ENCODE data around the gene RHBDD2.
"Not testable (repeated sequence)": the region's sequence is repeated elsewhere in the genome, so short reads cannot be mapped to it uniquely, and the experiment has no call there.

GRCh38 chr7:75911186-75911585 is 32.4 kb downstream of the RHBDD2 start:
- not testable (repeated sequence) for TF ChIP-seq CTCF (IDR thresholded peaks at IDR 0.05; ENCODE audit: borderline replicate concordance, extremely low read depth, low read length, poor library complexity, severe bottlenecking); EZH2 (IDR thresholded peaks at IDR 0.05; ENCODE audit: borderline replicate concordance, low read depth, low read length, severe bottlenecking)
